ENCODE data around the gene HINT3.
A peak's percentile ranks its signal among the peaks of the same experiment; 100 is the strongest.

The HINT3 gene

GRCh38 chr6:126002755-126003679 is 46.4 kb downstream of the HINT3 start:
- no peak for DNase-seq (ENCODE audit: low spot score)

GRCh38 chr6:126007800-126008199 is 51.2 kb downstream of the HINT3 start:
- DNase-seq (ENCODE audit: low spot score) = no peak

- no peak for DNase-seq (ENCODE audit: low spot score)
These were observed 53.5 kb downstream of the HINT3 start for GRCh38 chr6:126010040-126010439.

- DNase-seq (ENCODE audit: low spot score) = peak; percentile 2
These were observed 59.3 kb downstream of the HINT3 start for GRCh38 chr6:126015863-126016262.

DNA sequence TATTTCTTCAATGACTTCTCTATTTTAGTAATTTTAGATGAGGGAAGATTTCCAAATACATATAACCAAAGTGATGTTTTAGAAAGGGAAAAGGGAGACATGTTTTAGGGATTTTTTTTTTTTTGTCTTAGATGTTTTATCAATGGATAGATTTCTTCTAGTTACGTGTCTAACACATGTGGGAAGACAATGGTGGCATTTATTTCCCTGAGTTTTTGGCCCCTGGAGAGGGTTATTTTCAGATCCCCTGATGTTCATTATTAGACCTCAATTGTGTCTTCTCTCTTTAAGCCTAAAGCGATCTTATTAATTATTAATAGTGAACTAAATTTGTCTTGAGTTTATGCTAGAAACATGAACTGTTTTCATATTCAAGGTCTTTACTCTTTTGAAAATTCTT is 60.0 kb downstream of the HINT3 start:
- DNase-seq (ENCODE audit: low spot score) = no peak

DNA sequence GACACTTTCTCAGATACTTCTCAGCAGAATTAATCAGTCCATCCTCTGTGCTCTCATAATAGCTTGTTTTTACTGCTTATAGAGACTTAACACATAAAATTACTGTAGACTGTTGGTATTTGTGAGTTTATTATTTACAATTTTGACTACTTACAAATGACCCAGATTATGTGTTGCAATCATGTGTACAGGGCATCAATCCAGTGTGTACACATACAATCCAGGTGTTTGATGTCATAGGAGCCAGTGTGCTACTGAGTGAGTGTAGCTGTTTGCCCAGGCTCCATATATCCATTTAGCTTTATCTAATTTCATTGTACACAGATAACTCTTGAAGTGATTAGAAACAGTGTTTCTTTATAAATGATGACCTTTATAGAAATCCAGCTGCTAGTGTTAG is 61.1 kb downstream of the HINT3 start:
- no peak for DNase-seq (ENCODE audit: low spot score)

DNA sequence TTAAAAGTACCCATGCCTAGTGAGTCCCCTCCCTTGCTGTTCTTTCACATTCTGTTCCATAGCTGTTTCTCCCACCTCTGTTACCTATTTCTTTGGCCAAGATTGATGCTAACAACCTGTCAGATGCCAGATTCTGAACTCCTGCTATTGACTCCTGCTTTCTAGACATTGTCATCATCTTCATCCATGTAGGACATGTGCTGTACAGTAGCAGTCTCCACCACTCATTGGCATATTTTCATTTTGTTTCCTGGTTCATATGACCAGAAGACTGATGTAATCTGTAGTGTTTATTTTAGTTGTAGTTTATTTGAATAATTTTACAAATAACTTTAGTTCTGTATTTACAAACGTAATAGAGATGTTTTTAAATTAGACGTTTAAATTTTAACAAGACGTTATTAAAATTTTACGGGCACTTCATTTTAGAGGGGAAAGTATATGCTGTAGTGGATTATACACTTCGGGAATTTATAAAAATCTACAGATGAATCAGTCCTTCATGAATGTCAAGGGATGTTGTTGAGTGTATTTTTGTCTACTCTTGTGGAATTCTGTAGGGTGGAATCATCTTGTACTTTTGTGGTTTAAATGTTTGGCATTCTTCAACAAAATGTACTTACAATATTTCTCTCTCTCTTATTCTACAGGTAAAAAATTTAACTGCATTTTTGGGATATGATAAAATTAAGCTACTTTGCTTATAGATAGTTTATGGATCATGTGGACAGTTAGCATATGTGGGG is 63.9 kb downstream of the HINT3 start:
- DNase-seq (ENCODE audit: low spot score) = no peak

GRCh38 chr6:126023474-126023873 is 66.9 kb downstream of the HINT3 start:
- DNase-seq (ENCODE audit: low spot score) = peak; percentile 27

- no peak for DNase-seq (ENCODE audit: low spot score)
These were observed 69.4 kb downstream of the HINT3 start for GRCh38 chr6:126026001-126026400.

DNA sequence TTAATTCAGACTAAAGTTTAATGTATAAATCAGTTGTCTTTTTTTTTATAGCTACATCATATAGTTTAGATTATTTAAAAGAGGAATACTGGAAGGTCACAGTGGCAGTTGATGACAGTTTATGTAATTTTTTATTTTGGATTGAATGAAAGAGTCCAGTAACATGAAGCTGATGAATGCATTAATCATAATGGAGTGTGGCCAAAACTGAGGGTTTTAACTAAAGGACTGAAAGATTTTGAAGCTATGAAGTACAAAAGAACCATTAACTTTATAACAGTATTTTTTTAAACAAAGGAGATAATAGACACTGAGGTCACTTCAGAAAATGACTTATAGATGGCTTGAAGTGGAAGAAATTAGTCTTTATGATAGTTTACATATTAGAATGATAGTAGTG is 71.0 kb downstream of the HINT3 start:
- no peak for DNase-seq (ENCODE audit: low spot score)
